IPS DF 4.7 (cell line): ENCODE results near the gene CFAP73.

Source experiments
- DNase-seq: peaks from one replicate; pipeline ENCODE4 v3.0.0-alpha.2; 2013; ENCODE audit warnings: low spot score; ENCODE audit errors: extremely low read depth

Gene CFAP73

DNA sequence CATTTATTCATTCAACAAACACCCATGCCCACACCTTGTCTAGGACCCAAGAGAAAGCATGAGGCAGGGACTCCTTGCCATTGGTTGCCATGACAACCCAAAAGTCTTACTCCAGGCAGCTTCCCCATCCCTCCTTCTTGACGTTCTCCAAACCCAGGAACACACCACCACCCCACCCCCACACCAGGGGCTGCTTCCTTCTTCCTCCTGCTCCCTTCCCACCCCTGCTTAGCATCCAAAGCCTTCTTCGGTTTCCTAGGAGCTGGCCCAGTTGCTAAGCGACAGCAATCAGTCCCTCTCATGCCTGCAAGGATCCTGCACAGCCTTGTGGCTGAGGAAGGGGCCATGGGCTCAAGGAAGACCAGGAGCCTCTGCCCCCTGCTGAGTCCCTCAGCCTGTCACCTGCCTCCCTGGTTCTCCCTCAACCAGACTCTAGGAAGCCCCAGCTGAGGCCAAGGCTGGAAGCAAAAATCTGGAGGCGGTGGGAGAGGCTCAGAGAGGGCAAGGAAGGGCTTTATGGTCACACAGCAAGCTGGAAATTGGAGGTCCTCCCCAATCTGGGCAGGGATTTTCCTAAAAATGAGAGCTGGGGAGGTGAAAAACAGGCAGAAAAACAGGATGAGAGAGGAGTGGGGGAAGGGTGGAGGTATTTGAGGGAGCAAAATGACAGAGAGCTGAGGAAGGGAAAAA lies 29.4 kb upstream of the CFAP73 start:
- DNase-seq = no peak

DNA sequence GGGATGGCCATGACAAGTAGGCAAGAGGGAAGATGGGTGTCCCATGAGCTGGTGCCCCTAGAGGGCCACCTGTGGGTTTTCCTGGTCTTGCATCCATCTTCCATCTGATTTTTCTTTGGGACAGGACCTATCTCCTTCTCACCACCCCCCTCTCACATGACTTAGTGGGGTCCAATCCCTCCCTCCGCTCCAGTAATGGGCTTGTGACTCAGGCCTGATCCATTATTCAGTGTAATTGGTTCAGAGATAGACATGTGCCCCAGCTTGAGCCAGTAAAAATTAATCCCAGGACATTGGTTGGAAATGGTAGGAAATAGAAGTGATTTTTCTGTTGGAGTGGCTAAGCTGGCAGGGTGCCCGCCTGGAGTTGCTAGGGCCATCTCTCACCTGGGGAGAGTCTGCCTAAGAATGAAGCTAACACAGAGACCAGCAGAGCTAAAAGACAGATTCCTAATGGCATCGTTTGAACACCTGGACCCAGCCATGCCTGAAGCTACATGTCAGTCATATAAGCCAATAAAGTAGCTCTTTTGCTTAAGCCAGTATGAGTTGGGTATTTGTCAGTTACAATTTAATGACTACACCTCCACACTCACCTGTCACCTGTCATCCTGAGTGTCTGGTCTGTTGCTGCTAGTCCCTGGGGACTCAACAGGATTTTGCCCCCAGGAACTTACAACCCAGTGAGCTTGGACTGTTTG lies 28.7 kb upstream of the CFAP73 start:
- DNase-seq = no peak

DNA sequence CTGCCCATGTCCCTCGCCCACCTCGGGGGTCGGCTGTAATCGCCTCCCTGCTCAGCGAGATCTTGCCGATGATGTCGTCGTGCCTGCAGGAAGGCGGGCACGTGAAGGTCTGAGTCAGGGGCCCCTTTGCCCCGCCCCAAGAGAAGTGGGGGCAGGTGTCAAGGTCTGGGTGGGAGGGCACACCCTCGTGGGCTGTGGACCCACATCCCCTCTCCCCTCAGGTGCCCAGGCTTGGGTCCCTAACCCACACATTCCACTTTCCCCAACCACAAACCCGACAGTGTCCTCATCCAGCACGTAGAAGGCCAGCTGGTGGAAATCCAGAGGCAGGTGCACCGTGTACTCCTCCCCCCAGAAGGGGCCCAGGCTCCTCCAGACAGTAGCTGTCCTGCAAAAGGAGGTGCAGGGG lies 21.7 kb upstream of the CFAP73 start:
- DNase-seq = no peak

DNA sequence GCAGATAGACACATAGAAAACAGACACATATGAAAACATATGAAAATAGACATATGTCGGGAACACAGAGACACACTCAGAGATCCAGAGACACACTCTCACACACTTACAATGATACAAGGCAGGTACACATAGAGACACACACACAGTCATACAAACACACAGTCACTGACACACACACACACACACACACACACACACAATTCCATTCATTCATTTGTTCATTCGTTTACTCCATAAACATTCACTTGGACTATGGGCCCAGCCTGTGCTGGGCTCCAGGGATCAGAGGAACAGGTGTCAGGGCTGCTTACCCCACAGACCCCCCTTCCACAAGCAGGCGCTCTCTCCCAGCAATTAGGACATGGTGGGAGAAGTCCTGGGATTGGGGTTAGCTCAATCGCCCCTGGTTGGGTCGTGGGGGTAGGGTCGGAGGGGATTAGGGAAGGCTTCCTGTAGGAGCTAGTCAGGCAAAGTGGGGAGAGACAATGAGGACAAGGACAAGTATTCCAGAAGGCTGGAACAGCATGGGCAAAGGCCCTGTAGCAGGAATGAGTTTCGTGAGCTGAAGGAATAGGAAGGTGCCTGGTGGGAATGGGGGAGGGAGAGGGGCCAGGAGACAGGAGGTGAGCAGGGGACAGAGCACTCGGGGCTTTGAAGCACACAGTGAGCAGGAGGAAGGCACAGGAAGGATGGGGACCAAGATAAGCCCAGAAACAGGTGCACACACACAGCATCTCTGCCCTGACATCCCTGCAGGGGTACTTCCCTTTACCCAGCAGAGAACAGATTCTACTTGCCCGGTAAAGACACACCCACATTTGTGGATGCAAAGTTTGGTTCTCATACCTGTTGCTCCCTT lies 20.5 kb upstream of the CFAP73 start:
- no peak for DNase-seq

DNA sequence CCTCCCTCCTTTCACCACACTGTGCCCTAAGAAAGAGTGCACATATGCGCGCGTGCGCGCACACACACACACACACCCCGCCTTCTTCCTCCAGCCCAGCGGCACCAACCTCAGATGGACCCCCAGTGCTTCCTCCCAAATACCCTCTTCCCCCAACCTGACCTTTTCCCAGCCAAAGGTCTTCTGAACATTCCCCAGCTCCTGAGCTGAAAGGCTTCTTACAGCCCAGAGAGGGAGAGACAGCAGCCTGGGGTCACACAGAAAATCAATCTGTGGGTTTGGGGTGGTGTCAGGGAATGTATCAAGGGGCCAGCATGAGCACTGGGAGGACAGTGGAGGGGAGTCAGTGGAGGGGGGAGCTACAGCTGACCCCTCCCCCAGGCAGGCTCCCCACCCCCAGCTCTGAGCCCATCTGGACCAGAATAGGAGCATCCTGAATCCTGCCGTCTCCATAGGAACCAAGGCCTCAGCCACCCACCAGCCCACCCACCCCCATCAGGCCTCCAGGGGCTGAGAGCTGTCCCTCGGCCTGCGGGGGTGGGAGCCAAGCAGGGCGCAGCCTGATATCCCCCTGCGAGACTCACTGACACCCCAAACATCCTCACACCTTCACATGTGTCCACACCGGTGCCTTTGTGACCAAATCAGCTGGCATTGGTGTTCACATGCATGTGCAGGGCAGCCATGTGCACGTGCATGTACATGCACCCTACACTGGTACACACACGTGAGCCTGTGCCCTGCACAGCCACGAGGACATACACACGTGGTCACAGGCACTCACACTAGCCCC lies 19.7 kb upstream of the CFAP73 start:
- no peak for DNase-seq

DNA sequence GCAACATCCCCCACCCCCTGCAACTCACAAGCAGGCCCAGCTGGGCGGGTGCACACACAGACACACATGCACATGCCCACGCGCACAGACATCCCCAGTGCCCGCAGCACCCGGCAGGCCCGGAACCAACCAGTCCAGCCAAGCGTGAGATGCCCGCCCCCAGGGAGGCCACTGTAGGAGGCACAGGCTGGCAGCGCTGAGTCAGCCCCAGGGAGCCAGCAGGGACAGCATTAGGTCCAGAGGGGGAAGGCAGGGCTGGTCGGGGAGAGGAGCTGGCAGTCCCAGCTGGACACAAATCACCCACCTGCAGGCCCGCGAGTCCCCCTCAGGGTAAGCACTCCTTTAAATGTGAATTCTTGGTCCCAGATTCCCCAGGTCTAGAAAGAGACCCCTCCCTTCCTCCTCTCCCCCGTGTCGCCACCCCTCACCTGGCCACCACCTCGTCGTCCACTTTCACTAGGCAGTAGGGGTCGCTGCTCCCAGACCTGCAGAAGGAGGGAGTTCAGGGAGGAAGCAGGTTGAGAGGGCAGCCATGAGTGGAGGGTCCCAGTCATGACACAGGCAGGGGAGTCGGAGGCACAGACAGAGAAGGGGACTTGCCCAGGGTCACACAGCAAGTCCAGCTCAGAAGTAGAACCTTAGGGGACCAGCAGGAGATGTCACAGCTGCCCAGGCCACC lies 18.9 kb upstream of the CFAP73 start:
- no peak for DNase-seq

DNA sequence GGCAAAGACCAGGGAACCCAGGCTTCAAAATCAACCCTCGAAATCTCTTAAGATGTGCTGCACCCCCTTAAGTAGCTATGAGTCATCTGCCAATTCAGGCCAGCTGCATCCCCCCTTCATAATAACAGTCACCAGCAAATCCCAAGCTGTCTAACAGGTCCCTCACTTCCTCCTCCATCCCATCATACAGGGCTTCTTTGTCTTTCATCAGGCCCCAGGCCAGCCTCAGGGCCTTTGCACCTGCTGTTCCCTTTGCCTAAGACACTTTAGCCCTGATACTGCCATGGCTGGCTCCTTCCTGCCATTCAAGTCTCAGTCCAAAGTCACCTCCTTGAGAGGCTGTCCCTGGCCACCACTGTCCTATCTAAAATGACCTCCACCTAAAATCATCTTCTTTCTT lies 18.0 kb upstream of the CFAP73 start:
- DNase-seq = no peak

DNA sequence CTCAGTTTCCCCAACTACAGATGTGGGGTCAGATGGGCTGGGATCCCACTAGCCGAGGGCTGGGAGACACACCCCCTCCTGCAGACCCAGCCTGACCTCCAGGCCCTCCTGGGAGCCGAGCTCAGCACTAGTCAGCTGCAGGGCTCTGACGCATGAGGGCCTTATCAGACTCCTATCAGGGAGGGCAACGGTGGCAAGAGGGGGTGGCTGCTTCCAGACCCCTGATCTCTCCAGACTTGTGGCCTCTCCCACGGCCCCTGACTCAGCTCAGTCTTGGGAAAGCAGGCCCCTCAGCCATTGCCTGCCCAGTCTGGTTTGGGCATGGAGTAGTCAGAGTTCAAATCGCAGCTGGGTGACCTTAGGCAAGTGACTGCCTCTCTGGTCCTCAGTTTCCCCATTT lies 16.5 kb upstream of the CFAP73 start:
- DNase-seq = no peak

DNA sequence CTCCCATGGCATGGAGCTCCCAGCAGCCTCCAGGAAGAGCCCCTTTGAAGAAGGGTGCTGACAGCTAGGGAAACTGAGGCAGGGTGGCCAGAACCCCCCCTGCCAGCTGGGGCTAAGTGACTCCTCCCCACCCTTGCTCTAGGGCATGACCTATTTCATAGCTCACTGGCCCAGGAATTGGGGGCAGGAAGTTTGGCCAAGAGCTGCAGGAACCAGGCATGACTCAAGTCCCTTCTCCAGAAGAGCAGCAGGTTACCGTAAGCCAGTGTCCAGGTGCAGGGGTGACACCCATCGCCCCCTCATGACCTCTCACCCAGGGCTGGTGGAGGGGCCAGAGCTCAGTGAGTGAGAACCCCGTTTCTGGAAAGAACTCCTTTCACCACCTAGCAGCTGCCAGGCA lies 15.9 kb upstream of the CFAP73 start:
- DNase-seq = no peak

DNA sequence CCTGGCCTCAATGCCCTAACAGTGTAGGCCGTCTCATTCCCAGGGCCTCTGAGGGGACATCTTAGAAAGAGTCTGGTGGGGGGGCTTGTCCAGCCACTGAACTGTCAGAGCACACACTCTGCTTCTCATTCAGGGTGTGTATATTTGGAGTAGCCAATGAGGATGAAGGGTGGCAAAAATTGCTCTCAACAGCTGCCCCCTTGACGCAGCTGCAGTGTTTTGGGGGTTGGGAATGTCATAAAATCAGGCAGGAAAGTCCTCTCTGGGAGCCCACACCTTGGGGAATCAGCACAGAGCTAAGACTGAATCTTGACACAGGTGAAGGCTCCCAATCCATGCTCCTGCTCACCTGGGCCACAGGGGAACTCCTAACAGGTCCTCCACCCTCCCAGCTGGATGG lies 15.5 kb upstream of the CFAP73 start:
- DNase-seq = no peak

DNA sequence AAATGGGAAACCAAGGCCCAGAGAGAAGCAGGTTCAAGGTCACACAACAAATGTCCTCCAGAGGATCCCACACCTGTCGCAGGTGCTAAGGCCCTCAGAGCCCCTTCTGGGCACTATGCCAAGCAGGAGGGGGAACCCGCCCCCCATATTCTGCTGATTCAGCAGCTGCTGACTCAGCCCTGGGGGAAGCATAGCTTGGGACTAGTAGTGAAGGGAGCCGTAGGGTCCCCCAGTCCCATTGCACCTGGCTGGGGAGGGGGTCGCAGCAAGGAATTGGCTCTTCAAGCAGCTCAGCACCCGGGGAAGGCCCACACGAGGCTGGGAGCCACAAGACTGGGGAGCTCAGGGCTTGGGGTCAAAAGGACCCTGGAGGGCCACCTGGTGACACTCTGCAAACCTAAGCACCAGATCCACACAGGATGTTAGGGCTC lies 15.0 kb upstream of the CFAP73 start:
- no peak for DNase-seq

DNA sequence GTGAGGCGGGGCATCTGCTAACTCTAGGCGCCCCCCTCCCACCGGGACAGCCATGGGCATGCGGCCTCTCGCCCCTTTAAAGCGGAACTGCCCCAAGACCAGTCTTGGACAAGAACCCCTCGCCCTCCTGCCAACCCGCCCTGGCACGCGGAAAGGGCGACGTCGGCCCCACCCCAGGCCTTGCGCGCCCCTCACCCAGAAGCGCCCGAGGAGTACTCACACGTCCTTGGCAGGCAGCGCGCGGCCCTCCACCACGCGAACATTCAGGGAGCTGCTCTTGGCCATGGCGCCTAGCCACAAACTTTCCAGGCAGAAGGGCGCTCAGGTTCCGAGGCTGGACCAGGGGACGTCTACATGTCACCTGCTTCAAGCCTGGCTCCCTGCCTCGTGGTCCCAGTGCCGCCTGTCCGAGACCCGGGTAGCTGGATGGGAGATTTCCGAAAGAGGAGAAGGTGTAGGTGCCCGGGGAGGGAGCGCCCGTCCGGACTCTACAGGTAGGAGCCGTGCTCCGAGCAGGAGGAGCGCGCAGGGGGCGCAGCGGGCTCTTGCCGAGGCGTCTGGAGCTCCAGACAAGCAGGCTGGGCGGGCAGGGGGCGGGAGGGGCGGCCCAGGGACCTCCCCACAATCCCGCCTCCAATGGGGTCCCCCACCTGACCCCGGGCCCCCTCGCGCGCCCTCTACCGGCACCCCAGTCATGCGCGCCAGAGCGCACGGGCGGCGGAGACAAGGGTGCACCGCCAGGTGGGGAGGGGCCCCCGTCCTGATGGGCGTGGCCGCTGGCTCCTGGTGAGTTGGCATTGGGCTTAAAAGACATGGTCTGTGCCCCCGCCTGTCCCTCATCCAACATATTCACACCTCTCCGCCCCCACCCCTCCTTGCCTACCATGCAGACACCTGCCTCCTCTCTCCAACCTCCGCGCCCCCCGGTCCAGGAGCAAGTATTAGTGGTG lies 14.1 kb upstream of the CFAP73 start, which contains the start of gene RASAL1:
Gene RASAL1 (minus strand): TSS at position 584 of the 950 bp plus-strand sequence. CDS start 299 bp downstream, at position 285.
- no peak for DNase-seq

DNA sequence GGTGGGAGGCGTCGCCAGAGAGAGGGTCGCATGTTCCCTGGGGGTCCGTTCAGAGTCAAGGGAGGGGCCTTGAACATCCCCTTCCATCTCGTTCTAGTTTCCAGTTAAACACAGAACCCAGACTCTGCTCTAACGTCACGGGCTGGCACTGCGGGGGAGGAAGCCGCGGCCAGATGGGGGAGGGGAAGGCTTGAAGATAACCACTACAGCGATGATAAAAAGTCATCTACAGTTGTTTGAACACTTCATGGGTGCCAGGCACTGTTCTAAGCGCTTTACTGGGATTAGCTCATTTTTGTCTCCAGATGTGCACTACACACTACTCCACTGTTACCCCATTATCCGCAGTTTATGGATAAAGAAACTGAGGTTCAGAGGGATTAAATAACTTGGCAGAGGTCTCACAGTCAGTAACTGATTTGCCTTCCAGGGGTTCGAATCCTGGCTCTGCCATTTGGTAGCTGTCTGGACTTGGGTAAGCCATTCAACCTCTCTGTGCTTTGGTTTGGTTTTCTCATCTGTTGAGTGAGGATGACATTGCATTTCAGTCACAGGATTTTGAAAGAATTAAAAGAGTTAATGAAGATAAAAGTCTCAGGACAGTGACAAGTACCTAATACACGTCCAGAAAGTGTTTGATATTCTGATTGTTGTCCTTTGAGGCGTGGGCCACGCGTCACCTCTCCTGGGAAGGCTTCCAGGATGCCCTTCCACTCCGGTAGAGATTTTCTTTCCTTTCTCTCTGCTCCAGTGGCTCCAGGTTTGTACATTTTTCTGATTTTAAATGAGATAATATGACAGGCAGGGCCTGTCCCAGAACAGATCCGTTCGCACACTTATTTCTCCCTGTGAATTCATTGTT lies 13.2 kb upstream of the CFAP73 start:
- DNase-seq = no peak

DNA sequence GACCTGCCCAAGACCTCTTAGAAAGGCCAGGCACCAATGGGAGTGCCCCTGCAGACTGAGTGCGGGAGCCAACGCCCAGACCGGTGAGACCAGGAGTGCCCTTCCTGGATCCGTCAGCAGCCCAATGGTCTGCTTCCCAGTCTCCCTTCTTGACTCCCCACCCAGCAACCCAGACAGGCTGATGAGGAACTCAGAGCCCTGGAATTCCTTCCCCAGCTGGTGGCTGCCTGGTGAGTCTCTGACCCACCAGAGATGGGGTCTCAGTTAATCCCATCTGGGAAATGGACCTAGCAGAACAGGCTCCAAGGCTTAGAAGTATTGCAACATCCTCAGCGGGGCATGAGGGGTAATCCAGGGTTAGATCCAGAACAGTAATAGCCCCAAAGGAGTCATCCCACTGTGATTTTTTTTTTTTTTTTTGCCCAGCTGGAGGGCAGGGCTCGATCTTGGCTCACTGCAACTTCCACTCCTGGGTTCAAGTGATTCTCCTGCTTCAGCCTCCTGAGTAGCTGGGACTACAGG lies 12.5 kb upstream of the CFAP73 start:
- DNase-seq = no peak

DNA sequence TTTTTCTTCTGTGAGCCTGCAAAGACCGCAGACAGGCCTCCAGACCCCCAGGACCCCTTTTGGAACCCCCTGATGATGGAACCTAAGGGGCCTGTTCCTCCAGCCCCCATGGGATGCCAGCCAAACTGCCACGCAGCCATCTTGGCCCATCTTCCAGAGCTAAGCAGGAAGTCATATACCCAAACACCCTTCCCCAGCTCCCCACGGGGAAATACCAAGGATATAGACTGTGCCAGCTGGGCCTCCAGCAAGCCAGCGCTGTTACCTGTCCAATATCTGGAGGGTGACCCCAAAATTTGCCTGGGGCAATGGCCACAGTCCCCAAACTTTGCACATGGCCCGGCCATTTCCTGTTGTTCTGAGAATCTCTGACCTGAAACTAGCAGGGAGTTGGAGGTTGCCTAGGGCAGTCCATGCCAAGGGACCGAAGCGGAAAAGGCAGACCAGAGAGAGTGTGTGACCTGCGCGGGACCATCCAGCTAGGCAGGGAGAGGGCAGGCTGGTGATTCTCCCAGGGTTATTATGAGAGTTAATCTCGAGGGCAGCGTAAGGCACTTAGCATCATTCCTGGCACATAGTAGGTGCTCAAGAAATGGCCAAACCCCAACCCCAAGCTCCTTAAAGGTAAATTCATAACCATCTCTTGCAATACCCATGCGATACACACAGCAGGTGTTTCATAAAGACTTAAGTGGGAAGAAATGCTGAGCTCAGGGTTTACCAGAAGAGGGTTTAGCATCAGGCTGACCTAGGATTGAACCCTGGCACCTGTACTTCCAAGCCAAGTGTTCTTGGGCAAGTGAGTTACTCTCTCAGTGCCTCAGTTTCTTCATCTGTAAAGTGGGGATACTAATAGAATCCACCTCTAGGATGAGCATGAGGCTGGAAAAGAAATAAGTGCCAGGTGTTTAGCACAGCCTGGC lies 11.4 kb upstream of the CFAP73 start:
- DNase-seq = no peak

DNA sequence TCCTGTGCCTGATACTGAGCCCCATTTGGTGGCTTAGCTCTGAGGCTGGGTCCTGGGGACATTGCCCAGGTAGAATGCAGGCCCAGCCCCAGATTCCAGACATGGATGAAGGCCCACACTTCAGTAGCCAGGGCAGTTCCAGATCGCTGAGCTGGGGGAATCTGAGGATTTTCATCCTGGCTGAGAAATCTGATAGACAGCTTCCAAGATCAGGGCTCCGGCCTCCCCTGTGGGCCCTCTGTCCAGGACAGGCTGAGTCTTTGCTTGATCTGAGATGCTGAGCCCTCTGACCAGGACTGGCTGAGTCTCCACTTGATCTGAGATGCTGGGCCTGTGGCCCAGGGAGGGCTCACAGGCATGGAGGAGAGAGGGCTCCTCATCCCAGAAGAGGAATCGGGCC lies 10.7 kb upstream of the CFAP73 start:
- DNase-seq = no peak

DNA sequence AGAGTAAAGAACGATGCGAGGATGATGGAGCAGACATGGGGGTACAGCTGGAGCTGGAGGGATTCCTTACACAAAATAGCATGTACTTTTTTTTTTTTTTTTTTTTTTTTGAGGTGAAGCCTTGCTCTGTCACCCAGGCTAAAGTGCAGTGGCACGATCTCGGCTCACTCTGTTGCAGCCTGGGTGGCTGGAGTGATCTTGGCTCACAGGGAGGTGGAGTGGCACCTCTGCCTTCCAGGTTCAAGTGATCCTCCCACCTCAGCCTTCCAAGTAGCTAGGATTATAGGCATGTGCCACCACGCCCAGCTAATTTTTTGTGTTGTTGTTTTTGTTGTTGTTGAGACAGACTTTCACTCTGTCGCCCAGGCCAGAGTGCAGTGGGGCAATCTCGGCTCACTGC lies 8.8 kb upstream of the CFAP73 start:
- no peak for DNase-seq
